Measurements from ENCODE around the gene LTBP1. TPM values are rescaled to one million over a fixed set of nuclear protein-coding genes. Genes with fewer than 3 reads are reported as not detected.
"Not testable (repeated sequence)": the region's sequence is repeated elsewhere in the genome, so short reads cannot be mapped to it uniquely, and the experiment has no call there.

Gene LTBP1
- total RNA-seq, 2 donors from 2014 or later = 0.04 to 0.29 TPM

GRCh38 chr2:32965523-32966171 is 18.9 kb downstream of the LTBP1 start:
- Mint-ChIP-seq H3K4me1 (no peaks in the 10 kb centered on the region), H3K9me3 (peaks cover 3% of the 10 kb centered on the region), H3K4me3 (no peak overlapping the region), H3K36me3 (ENCODE audit: low read depth) (no peaks in the 10 kb centered on the region), H3K27ac (no peak overlapping the region), H3K27me3 (peaks cover 7% of the 10 kb centered on the region)
- no peak for ATAC-seq (replicated peaks)

GRCh38 chr2:32969444-32970162 is 22.9 kb downstream of the LTBP1 start:
- Mint-ChIP-seq H3K36me3 (ENCODE audit: low read depth) (no peaks in the 10 kb centered on the region), H3K27me3 (peaks cover 7% of the 10 kb centered on the region), H3K4me1 (no peaks in the 10 kb centered on the region), H3K4me3 (no peak overlapping the region), H3K27ac (no peak overlapping the region), H3K9me3 (peaks cover 5% of the 10 kb centered on the region)
- no peak for ATAC-seq (replicated peaks)

- not testable (repeated sequence) for H3K36me3 Mint-ChIP-seq (ENCODE audit: low read depth); H3K4me3 Mint-ChIP-seq; H3K9me3 Mint-ChIP-seq; ATAC-seq (replicated peaks); H3K4me1 Mint-ChIP-seq; H3K27ac Mint-ChIP-seq
- peaks cover 10% of the 10 kb centered on the region for H3K27me3 Mint-ChIP-seq
Observed at GRCh38 chr2:32973772-32974171, 27.0 kb downstream of the LTBP1 start.

- Mint-ChIP-seq H3K27me3 (peaks cover 23% of the 10 kb centered on the region), H3K9me3 (peaks cover 4% of the 10 kb centered on the region), H3K36me3 (ENCODE audit: low read depth) (no peaks in the 10 kb centered on the region), H3K4me1 (no peaks in the 10 kb centered on the region), H3K27ac (no peak overlapping the region), H3K4me3 (no peak overlapping the region)
- no peak for ATAC-seq (replicated peaks)
Observed at GRCh38 chr2:32976409-32977063, 29.8 kb downstream of the LTBP1 start.

- Mint-ChIP-seq H3K27me3 (peaks cover 30% of the 10 kb centered on the region), H3K4me1 (no peaks in the 10 kb centered on the region), H3K4me3 (no peak overlapping the region), H3K36me3 (ENCODE audit: low read depth) (no peaks in the 10 kb centered on the region), H3K27ac (no peak overlapping the region), H3K9me3 (peaks cover 4% of the 10 kb centered on the region)
- ATAC-seq (replicated peaks) = no peak
Observed at GRCh38 chr2:32977228-32977758, 30.5 kb downstream of the LTBP1 start.

- no peak overlapping the region for H3K4me3 Mint-ChIP-seq
- H3K4me1 Mint-ChIP-seq = no peaks in the 10 kb centered on the region
- no peak for ATAC-seq (replicated peaks)
- H3K27me3 Mint-ChIP-seq = peaks cover 36% of the 10 kb centered on the region
- no peaks in the 10 kb centered on the region for H3K36me3 Mint-ChIP-seq (ENCODE audit: low read depth)
- no peak overlapping the region for H3K27ac Mint-ChIP-seq
- no peaks in the 10 kb centered on the region for H3K9me3 Mint-ChIP-seq
Observed at GRCh38 chr2:32981612-32982011, 34.9 kb downstream of the LTBP1 start.

- not testable (repeated sequence) for H3K4me3 Mint-ChIP-seq; H3K9me3 Mint-ChIP-seq; H3K4me1 Mint-ChIP-seq; H3K27ac Mint-ChIP-seq; H3K36me3 Mint-ChIP-seq (ENCODE audit: low read depth); ATAC-seq (replicated peaks)
- H3K27me3 Mint-ChIP-seq = peaks cover 43% of the 10 kb centered on the region
Observed at GRCh38 chr2:32983193-32983924, 36.6 kb downstream of the LTBP1 start.

GRCh38 chr2:32986480-32986879 is 39.7 kb downstream of the LTBP1 start:
- H3K9me3 Mint-ChIP-seq = no peaks in the 10 kb centered on the region
- peaks cover 32% of the 10 kb centered on the region for H3K27me3 Mint-ChIP-seq
- no peak overlapping the region for H3K4me3 Mint-ChIP-seq
- H3K27ac Mint-ChIP-seq = no peak overlapping the region
- no peaks in the 10 kb centered on the region for H3K4me1 Mint-ChIP-seq
- H3K36me3 Mint-ChIP-seq (ENCODE audit: low read depth) = no peaks in the 10 kb centered on the region
- ATAC-seq (replicated peaks) = no peak

GRCh38 chr2:32988525-32988924 is 41.8 kb downstream of the LTBP1 start:
- H3K36me3 Mint-ChIP-seq (ENCODE audit: low read depth) = no peaks in the 10 kb centered on the region
- H3K27me3 Mint-ChIP-seq = peaks cover 38% of the 10 kb centered on the region
- H3K27ac Mint-ChIP-seq = no peak overlapping the region
- H3K9me3 Mint-ChIP-seq = no peaks in the 10 kb centered on the region
- H3K4me3 Mint-ChIP-seq = no peak overlapping the region
- no peaks in the 10 kb centered on the region for H3K4me1 Mint-ChIP-seq
- no peak for ATAC-seq (replicated peaks)

GRCh38 chr2:32990556-32990955 is 43.8 kb downstream of the LTBP1 start:
- Mint-ChIP-seq H3K36me3 (ENCODE audit: low read depth) (no peaks in the 10 kb centered on the region), H3K4me3 (no peak overlapping the region), H3K27ac (no peak overlapping the region), H3K4me1 (no peaks in the 10 kb centered on the region), H3K27me3 (peaks cover 34% of the 10 kb centered on the region), H3K9me3 (no peaks in the 10 kb centered on the region)
- ATAC-seq (replicated peaks) = peak; percentile 51

GRCh38 chr2:32991091-32991845 is 44.5 kb downstream of the LTBP1 start:
- Mint-ChIP-seq H3K9me3 (no peaks in the 10 kb centered on the region), H3K4me3 (no peak overlapping the region), H3K4me1 (no peaks in the 10 kb centered on the region), H3K27ac (no peak overlapping the region), H3K27me3 (peaks cover 28% of the 10 kb centered on the region), H3K36me3 (ENCODE audit: low read depth) (no peaks in the 10 kb centered on the region)
- ATAC-seq (replicated peaks) = no peak

- H3K4me1 Mint-ChIP-seq = no peaks in the 10 kb centered on the region
- H3K36me3 Mint-ChIP-seq (ENCODE audit: low read depth) = no peaks in the 10 kb centered on the region
- peaks cover 17% of the 10 kb centered on the region for H3K27me3 Mint-ChIP-seq
- H3K9me3 Mint-ChIP-seq = no peaks in the 10 kb centered on the region
- H3K27ac Mint-ChIP-seq = no peak overlapping the region
- no peak for ATAC-seq (replicated peaks)
- no peak overlapping the region for H3K4me3 Mint-ChIP-seq
Observed at GRCh38 chr2:32993005-32993539, 46.3 kb downstream of the LTBP1 start.

GRCh38 chr2:32997705-32998104 is 51.0 kb downstream of the LTBP1 start:
- Mint-ChIP-seq H3K27ac (no peak overlapping the region), H3K4me3 (no peak overlapping the region), H3K4me1 (no peaks in the 10 kb centered on the region), H3K36me3 (ENCODE audit: low read depth) (no peaks in the 10 kb centered on the region), H3K9me3 (no peaks in the 10 kb centered on the region), H3K27me3 (peaks cover 9% of the 10 kb centered on the region)
- no peak for ATAC-seq (replicated peaks)

All from activated T-helper 17 cell treated with anti-CD3 and anti-CD28 coated beads, Interleukin-2, amount 50 U/mL, for 72 hours (primary cell).